Breast epithelium (tissue), 4 donors: Measurements from ENCODE around the gene MYO1D. TPM values are rescaled to one million over a fixed set of nuclear protein-coding genes. Genes with fewer than 3 reads are reported as not detected.

ENCODE experiments used
- DNase-seq, 2 donors: peaks; one replicate each; pipeline ENCODE4 v3.0.0-alpha.2; 2019; ENCODE audit warnings: low spot score in 2 of 2
- H3K27ac ChIP-seq, 2 donors: fragments of 200-600 bp; sonication (generic) in 1 of 2; one replicate each; pipeline ENCODE4 v1.5.1; 2016 to 2019; ENCODE audit warnings: mild to moderate bottlenecking in 1 of 2
- H3K27me3 ChIP-seq, 2 donors: fragments of 200-600 bp; sonication (generic) in 1 of 2; one replicate each; pipeline versions ENCODE4 v1.5.1 to v1.6.0; 2017 to 2019; ENCODE audit warnings: control low read depth in 1 of 2, mild to moderate bottlenecking in 1 of 2
- H3K36me3 ChIP-seq: fragments of 200-600 bp; one replicate; pipeline ENCODE4 v1.5.1; 2019
- H3K4me1 ChIP-seq, 2 donors: fragments of 200-600 bp; sonication (generic); one replicate each; pipeline ENCODE4 v1.5.1; 2016 to 2019; ENCODE audit warnings: control low read depth in 1 of 2
- H3K4me3 ChIP-seq, 3 donors: fragments of 200-600 bp; sonication (generic); 1 replicate in 2 of 3; 2 replicates in 1 of 3; pipeline ENCODE4 v1.5.1; 2016 to 2019; ENCODE audit warnings: mild to moderate bottlenecking in 3 of 3, moderate library complexity in 2 of 3
- H3K9me3 ChIP-seq, 2 donors: fragments of 200-600 bp; sonication (generic) in 1 of 2; one replicate each; pipeline ENCODE4 v1.5.1; 2016 to 2019; ENCODE audit warnings: control low read depth in 1 of 2
- CTCF ChIP-seq, 3 donors: fragments of 450-650 bp; IDR thresholded peaks; one replicate each; pipeline ENCODE4 v1.5.1; 2016 to 2017; ENCODE audit warnings: antibody characterized with exemption in 3 of 3, mild to moderate bottlenecking in 3 of 3, moderate library complexity in 3 of 3
- POLR2A ChIP-seq: fragments of 450-650 bp; IDR thresholded peaks from one replicate; pipeline ENCODE4 v1.6.1; 2016; ENCODE audit warnings: antibody characterized with exemption, mild to moderate bottlenecking, moderate library complexity
- POLR2AphosphoS5 ChIP-seq, 3 donors: sonication (generic); formaldehyde crosslinking; IDR thresholded peaks; one replicate each; pipeline ENCODE4 v1.6.1; 2017; ENCODE audit warnings: antibody characterized with exemption in 3 of 3
- intact Hi-C: fragments of 100-400 bp; cut with DNase I; formaldehyde crosslinking; loops from one replicate; pipeline ENCODE4 v1.15.1; 2023; ENCODE audit warnings: low total_unique reads
- total RNA-seq, 3 donors: library from RNA; depleted of rRNA; stranded (reverse); fragments of >200 nt; gene quantifications; one replicate each; pipeline ENCODE4 v1.1.0, GENCODE V29; 2016

Gene MYO1D
- total RNA-seq, 3 donors from 2014 or later: 54.4 to 114 (median 76.7) TPM

DNA sequence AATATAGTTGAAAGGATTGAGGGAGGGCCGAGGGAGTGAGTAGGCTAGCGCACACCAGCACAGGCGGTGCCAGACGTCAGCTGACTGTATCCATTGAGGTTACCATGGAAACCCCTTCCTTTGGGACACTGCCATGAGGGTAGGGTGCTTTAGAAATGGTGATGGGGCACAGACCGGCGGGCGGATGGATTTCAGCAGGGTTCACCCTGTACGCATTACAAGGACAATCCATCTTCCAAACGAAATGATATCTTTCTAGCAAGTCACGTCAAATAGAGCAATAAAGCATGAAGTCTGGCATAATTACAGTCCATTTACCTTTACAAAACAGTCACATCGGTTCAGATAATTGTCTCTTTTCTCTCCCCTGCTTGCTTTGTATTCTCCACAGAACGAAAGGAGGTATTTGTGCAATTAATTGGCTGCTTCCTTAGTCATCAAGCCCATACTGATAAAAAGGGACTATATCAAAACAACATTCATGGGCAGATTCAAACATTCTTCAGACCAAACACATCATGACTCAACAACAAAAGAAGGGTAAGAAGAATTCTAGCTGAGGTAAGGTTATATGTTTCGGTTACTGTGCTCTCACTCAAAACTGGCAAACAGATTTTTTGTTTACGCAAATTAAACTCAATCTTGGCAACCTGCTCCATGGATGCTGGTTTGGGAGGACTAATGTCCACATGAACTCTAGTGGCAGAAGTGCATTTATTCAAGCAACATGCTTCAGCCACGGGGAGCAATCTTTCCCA is 249.5 kb downstream of the MYO1D start:
- intact Hi-C loops: no loop called here
- Histone ChIP-seq H3K4me1 (no peaks in the 10 kb centered on the region), H3K36me3 (no peaks in the 10 kb centered on the region), H3K27ac (no peak overlapping the region), H3K9me3 (no peaks in the 10 kb centered on the region), H3K4me3 (no peak overlapping the region), H3K27me3 (no peaks in the 10 kb centered on the region)
- TF ChIP-seq CTCF (IDR thresholded peaks at IDR 0.05) (no peak), POLR2A (no peak), POLR2AphosphoS5 (IDR thresholded peaks at IDR 0.05) (no peak)
- no peak for DNase-seq

DNA sequence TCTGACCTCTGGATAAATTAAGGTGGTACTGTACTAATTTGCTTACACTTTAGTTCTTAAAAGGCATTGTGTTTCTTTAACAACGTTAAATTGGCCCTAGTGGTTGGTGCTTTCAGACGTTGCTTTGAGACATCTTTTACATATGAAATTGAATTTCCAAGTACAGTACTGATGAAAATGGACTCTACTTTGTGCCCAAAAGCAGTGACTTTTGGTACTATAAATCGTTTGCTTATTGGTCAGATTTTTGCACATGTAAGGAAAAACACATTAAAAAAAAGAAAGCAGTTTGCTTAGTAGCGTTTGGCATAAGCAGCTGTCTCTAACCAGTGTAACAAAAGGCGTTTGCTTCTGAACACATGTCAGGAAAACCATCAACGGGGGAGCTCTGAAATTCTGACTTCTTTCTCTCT is 250.5 kb downstream of the MYO1D start:
- H3K4me3 ChIP-seq: no peak overlapping the region
- no peak for TF ChIP-seq POLR2A
- no peak for TF ChIP-seq CTCF (IDR thresholded peaks at IDR 0.05)
- TF ChIP-seq POLR2AphosphoS5 (IDR thresholded peaks at IDR 0.05): no peak
- no peak for DNase-seq
- no peaks in the 10 kb centered on the region for H3K36me3 ChIP-seq
- no peaks in the 10 kb centered on the region for H3K4me1 ChIP-seq
- H3K27ac ChIP-seq: no peak overlapping the region
- no peaks in the 10 kb centered on the region for H3K27me3 ChIP-seq
- no peaks in the 10 kb centered on the region for H3K9me3 ChIP-seq
- intact Hi-C loops: no loop called here

DNA sequence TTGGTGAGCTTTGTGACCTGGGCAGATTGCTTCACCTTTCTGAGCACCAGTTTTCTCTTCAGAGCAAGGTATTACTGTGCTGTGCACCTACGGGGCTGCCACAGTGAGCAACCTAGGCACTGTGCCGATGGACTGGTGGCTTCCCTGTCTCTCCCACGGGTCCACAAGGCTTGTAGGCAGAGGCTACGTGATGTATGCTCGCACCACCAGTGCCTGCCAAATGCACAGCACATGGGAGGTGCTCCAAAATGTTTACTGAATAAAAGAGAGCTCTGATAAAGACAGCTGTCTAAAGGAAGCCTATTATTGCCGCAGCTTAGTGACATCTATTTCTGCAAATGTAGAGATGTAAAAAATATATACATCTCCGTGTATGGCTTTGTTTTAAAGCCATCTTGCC is 251.0 kb downstream of the MYO1D start:
- Histone ChIP-seq H3K9me3 (no peaks in the 10 kb centered on the region), H3K4me3 (no peak overlapping the region), H3K36me3 (no peaks in the 10 kb centered on the region), H3K27me3 (no peaks in the 10 kb centered on the region), H3K4me1 (no peaks in the 10 kb centered on the region), H3K27ac (no peak overlapping the region)
- no peak for DNase-seq
- intact Hi-C loops: no loop called here
- no peak for TF ChIP-seq POLR2AphosphoS5 (IDR thresholded peaks at IDR 0.05)
- no peak for TF ChIP-seq CTCF (IDR thresholded peaks at IDR 0.05)
- no peak for TF ChIP-seq POLR2A

- no peaks in the 10 kb centered on the region for H3K9me3 ChIP-seq
- intact Hi-C loops: no loop called here
- DNase-seq: no peak
- no peak overlapping the region for H3K4me3 ChIP-seq
- H3K27me3 ChIP-seq: no peaks in the 10 kb centered on the region
- no peaks in the 10 kb centered on the region for H3K36me3 ChIP-seq
- H3K27ac ChIP-seq: no peak overlapping the region
- H3K4me1 ChIP-seq: no peaks in the 10 kb centered on the region
- TF ChIP-seq POLR2A (no peak), POLR2AphosphoS5 (IDR thresholded peaks at IDR 0.05) (no peak), CTCF (IDR thresholded peaks at IDR 0.05) (no peak)
These were observed 253.7 kb downstream of the MYO1D start for GRCh38 chr17:32623196-32623595.

DNA sequence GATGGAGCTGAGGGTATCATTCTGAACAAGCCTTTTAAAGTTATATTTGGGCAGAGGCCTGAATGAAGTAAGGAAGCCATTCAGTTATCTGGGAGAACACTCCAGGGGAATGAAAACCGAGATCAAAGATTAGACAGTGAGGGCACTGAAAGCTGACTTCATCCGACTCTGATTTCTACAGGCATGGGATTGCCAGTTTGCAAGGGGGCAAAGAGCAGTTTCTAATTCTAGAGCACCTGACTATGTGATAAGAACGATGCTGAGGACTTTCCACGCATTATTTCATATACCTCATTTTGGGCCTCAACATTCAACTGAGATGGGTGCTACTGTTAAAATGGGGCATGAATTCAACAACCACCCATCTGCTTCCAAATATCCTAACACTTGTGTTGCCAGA is 254.4 kb downstream of the MYO1D start:
- no peak for DNase-seq
- intact Hi-C loops: no loop called here
- Histone ChIP-seq H3K4me3 (no peak overlapping the region), H3K36me3 (no peaks in the 10 kb centered on the region), H3K4me1 (no peaks in the 10 kb centered on the region), H3K27me3 (no peaks in the 10 kb centered on the region), H3K9me3 (no peaks in the 10 kb centered on the region), H3K27ac (no peak overlapping the region)
- TF ChIP-seq POLR2A (no peak), POLR2AphosphoS5 (IDR thresholded peaks at IDR 0.05) (no peak)
